ENCODE data around the gene TBR1.

Gene TBR1

DNA sequence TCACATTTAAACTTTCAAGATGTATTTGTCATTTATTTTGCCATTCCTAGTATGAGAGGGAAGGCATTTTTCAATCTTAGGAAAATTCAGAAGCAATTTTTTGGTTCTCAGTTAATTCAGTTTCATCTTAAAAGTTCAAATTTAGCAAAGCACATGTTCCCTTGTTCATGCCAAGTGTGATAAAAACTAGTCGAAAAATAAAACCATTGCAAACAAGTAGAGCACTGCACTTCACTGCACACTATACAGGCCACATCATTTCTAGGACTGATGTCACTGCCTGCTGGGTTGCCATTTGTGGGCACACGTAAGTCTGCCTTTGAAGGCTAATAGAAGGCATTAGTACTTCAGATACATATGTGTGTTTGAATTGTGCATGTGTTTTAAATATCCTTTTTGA lies 14.3 kb downstream of the TBR1 start:
- TF ChIP-seq, protein P1, sequence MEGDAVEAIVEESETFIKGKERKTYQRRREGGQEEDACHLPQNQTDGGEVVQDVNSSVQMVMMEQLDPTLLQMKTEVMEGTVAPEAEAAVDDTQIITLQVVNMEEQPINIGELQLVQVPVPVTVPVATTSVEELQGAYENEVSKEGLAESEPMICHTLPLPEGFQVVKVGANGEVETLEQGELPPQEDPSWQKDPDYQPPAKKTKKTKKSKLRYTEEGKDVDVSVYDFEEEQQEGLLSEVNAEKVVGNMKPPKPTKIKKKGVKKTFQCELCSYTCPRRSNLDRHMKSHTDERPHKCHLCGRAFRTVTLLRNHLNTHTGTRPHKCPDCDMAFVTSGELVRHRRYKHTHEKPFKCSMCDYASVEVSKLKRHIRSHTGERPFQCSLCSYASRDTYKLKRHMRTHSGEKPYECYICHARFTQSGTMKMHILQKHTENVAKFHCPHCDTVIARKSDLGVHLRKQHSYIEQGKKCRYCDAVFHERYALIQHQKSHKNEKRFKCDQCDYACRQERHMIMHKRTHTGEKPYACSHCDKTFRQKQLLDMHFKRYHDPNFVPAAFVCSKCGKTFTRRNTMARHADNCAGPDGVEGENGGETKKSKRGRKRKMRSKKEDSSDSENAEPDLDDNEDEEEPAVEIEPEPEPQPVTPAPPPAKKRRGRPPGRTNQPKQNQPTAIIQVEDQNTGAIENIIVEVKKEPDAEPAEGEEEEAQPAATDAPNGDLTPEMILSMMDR (IDR thresholded peaks at IDR 0.05; ENCODE audit: control insufficient read depth, extremely low read depth, insufficient read depth): no peak
- no peak for DNase-seq (ENCODE audit: low read depth)
- H3K4me3 ChIP-seq (ENCODE audit: low read depth, low read length): no peak overlapping the region

DNA sequence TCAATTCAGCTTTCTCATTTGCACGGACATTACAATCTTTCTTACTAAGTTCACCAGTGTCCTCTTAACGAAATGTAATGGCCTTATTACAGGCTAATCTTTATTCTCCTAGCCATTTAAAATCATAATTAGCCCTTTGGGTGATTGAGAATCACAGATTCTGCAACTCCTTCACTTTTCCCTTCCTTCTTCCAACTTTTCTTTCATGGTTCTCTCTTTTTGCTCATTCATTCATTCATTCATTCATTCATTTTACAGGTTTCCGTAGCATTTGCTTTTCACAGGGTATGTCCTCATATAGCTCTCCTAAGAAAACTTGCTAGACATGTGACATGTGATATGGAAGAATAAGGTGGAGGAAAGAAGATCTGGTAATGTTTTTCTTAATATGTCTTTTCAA lies 16.0 kb downstream of the TBR1 start:
- no peak for DNase-seq (ENCODE audit: low read depth)
- no peak overlapping the region for H3K4me3 ChIP-seq (ENCODE audit: low read depth, low read length)
- TF ChIP-seq, protein P1 (IDR thresholded peaks at IDR 0.05; ENCODE audit: control insufficient read depth, extremely low read depth, insufficient read depth): no peak

DNA sequence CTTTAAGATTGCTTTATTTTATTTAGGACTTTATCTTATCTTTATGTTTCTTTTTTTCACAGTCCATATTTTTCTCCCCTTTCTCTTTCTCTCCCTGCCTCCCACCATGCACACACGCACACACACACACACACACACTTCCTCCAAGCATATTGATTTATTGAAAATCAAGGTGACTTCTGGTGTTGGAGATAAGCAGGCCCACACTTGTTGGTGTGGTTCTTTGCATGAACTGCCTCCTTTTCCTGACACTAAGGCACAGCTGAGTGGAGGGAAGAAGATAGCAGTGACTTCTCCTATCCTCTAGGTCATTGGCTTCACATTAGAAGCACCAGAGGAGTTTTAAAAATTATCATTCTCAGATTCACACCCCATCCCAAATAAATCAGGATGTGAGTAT lies 18.0 kb downstream of the TBR1 start:
- TF ChIP-seq, protein P1 (IDR thresholded peaks at IDR 0.05; ENCODE audit: control insufficient read depth, extremely low read depth, insufficient read depth): no peak
- no peak overlapping the region for H3K4me3 ChIP-seq (ENCODE audit: low read depth, low read length)
- DNase-seq (ENCODE audit: low read depth): no peak

DNA sequence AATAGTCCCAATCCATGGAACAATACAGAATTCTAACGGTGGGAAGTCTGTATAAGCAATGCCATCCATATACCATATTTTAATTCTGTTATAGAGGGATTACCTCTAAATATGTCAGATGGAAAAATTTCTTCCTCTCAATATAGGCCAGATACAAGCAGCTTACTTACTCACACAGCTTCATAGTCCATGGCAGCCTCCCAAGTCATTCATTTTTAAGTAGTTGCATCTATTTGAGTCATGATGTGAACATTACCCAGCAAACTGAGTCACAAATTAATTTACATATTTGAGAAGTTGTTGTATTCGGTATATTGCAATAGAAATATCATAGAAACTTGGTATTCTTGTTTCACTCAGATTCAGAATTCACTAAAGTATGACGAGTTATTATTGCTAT lies 20.3 kb downstream of the TBR1 start:
- TF ChIP-seq, protein P1 (IDR thresholded peaks at IDR 0.05; ENCODE audit: control insufficient read depth, extremely low read depth, insufficient read depth): no peak

DNA sequence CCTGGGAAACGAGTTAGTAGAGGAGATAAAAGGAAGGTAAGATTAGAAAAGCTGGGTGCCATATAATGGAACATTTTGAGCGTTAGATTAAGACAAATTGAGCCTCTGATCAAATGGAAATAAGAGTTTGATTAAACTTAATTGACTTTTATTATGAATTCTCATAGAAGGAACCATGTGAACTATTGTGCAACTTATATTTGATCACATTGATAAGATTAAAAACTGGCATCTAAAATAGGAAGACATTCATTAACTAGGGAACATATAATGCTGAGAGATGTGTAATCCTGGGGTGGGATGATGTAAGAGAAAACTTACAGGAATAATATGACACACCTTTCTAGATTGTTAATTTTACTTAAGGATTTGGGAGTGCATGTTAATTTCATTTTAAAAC lies 22.5 kb downstream of the TBR1 start:
- TF ChIP-seq, protein P1 (IDR thresholded peaks at IDR 0.05; ENCODE audit: control insufficient read depth, extremely low read depth, insufficient read depth): no peak
- no peak for DNase-seq (ENCODE audit: low read depth)
- no peak overlapping the region for H3K4me3 ChIP-seq (ENCODE audit: low read depth, low read length)

More for the DNA sequence above, 20.3 kb downstream of the TBR1 start:
- DNase-seq (ENCODE audit: low read depth): no peak
- no peak overlapping the region for H3K4me3 ChIP-seq (ENCODE audit: low read depth, low read length)

DNA sequence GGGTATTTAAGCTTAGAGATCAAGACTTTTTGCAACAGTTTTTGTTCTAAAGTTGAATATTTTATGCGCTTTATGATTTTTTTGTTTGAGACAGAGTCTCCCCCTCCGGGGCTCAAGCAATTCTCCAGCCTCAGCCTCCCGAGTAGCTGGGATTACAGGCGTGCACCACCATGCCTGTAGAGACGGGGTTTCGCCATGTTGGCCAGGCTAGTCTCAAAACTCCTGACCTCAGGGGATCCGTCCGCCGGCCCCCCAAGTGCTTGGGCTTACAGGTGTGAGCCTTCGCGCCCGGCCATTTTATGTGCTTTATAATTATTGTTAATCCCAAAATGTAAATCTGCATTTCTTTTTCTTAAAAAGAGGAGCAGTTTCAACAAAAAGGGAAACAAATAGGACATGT lies 29.0 kb downstream of the TBR1 start:
- DNase-seq (ENCODE audit: low read depth): no peak
- TF ChIP-seq, protein P1 (IDR thresholded peaks at IDR 0.05; ENCODE audit: control insufficient read depth, extremely low read depth, insufficient read depth): no peak
- no peak overlapping the region for H3K4me3 ChIP-seq (ENCODE audit: low read depth, low read length)

DNA sequence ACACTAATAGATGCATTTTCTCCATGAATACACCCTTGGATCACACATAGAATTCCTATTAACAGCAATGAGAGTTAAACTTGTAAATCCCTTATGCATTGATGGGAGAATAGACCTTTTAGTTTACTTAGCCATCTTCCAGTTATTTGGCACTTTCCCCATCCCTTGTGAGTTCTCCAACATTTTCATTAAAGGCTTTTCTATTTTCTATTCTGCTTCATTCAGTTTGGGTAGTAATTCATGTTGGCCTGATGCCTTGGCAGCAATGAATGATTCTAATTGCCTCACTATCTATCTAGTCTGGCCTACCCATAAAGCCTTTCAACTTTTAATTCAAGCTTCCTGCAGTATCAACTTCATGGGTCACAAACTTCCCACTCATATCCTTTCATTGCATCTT lies 32.3 kb downstream of the TBR1 start:
- TF ChIP-seq, protein P1 (IDR thresholded peaks at IDR 0.05; ENCODE audit: control insufficient read depth, extremely low read depth, insufficient read depth): no peak
- no peak for DNase-seq (ENCODE audit: low read depth)
- no peak overlapping the region for H3K4me3 ChIP-seq (ENCODE audit: low read depth, low read length)

All from LNCaP clone FGC (cell line).